NCI-H2227 treated with DMSO at 0.1 percent for 48 hours (cell line): ENCODE measurements around the gene GRIK3.
"Not testable (repeated sequence)": the region's sequence is repeated elsewhere in the genome, so short reads cannot be mapped to it uniquely, and the experiment has no call there.

Experiments
- DNase-seq: peaks from one replicate; lab custom pipeline; 2025; lab: John Stamatoyannopoulos, UW

Gene GRIK3

GRCh38 chr1:36909359-36909758, 125.0 kb downstream of the GRIK3 start:
- not testable (repeated sequence) for DNase-seq

GRCh38 chr1:36908096-36908495, 126.2 kb downstream of the GRIK3 start:
- DNase-seq = no peak

- DNase-seq = no peak
These were observed 127.8 kb downstream of the GRIK3 start for GRCh38 chr1:36906555-36906954.

- DNase-seq = no peak
These were observed 128.4 kb downstream of the GRIK3 start for GRCh38 chr1:36905941-36906340.

- no peak for DNase-seq
These were observed 134.2 kb downstream of the GRIK3 start for GRCh38 chr1:36900128-36900527.

- DNase-seq = not testable (repeated sequence)
These were observed 136.5 kb downstream of the GRIK3 start for GRCh38 chr1:36897813-36898212.

GRCh38 chr1:36894824-36895223, 139.5 kb downstream of the GRIK3 start:
- DNase-seq = no peak

- DNase-seq = no peak
These were observed 143.5 kb downstream of the GRIK3 start for GRCh38 chr1:36890776-36891175.

GRCh38 chr1:36889478-36890226, 144.7 kb downstream of the GRIK3 start:
- no peak for DNase-seq

- no peak for DNase-seq
These were observed 145.4 kb downstream of the GRIK3 start for GRCh38 chr1:36888811-36889477.

GRCh38 chr1:36885540-36886357, 148.6 kb downstream of the GRIK3 start:
- no peak for DNase-seq

- no peak for DNase-seq
These were observed 149.5 kb downstream of the GRIK3 start for GRCh38 chr1:36884801-36885200.

GRCh38 chr1:36884029-36884701, 150.2 kb downstream of the GRIK3 start:
- DNase-seq = no peak

- no peak for DNase-seq
These were observed 150.9 kb downstream of the GRIK3 start for GRCh38 chr1:36883315-36883949.

GRCh38 chr1:36882536-36883285, 151.6 kb downstream of the GRIK3 start:
- DNase-seq = no peak

GRCh38 chr1:36881541-36881940, 152.8 kb downstream of the GRIK3 start:
- no peak for DNase-seq

GRCh38 chr1:36881068-36881405, 153.3 kb downstream of the GRIK3 start:
- no peak for DNase-seq

GRCh38 chr1:36880155-36881067, 153.9 kb downstream of the GRIK3 start:
- no peak for DNase-seq

GRCh38 chr1:36879613-36880012, 154.7 kb downstream of the GRIK3 start:
- no peak for DNase-seq

- no peak for DNase-seq
These were observed 157.3 kb downstream of the GRIK3 start for GRCh38 chr1:36876990-36877389.
